ENCODE results near the gene OR4K1. TPM values are rescaled to one million over a fixed set of nuclear protein-coding genes. Genes with fewer than 3 reads are reported as not detected.

OR4K1 gene, protein sequence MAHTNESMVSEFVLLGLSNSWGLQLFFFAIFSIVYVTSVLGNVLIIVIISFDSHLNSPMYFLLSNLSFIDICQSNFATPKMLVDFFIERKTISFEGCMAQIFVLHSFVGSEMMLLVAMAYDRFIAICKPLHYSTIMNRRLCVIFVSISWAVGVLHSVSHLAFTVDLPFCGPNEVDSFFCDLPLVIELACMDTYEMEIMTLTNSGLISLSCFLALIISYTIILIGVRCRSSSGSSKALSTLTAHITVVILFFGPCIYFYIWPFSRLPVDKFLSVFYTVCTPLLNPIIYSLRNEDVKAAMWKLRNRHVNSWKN
- not detected for total RNA-seq

DNA sequence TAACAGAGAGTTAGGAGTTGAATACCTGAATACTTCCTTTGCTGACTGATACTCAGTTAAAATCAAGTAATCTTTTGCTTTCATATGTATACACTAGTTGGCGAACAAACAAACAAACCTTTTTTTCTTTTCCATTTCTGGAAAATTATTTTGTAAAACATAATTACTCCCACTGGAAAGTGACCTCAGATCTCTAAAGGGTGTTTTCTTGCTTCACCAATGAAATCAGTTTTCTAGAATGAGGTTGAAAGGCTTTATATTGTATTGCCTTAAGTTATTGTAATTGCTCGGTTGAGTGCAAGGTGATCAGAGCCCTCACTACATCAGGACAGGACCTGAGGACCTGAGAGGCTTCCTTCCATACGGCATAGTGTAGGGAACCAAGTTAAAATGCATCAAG, at the start of gene OR4K1:
OR4K1 (plus strand) TSS at position 301 of the 400 bp plus-strand sequence. CDS start 4,750 bp downstream, outside the sequence.
- H3K9me3 ChIP-seq: no peaks in the 10 kb centered on the region
- TF ChIP-seq, protein P1, sequence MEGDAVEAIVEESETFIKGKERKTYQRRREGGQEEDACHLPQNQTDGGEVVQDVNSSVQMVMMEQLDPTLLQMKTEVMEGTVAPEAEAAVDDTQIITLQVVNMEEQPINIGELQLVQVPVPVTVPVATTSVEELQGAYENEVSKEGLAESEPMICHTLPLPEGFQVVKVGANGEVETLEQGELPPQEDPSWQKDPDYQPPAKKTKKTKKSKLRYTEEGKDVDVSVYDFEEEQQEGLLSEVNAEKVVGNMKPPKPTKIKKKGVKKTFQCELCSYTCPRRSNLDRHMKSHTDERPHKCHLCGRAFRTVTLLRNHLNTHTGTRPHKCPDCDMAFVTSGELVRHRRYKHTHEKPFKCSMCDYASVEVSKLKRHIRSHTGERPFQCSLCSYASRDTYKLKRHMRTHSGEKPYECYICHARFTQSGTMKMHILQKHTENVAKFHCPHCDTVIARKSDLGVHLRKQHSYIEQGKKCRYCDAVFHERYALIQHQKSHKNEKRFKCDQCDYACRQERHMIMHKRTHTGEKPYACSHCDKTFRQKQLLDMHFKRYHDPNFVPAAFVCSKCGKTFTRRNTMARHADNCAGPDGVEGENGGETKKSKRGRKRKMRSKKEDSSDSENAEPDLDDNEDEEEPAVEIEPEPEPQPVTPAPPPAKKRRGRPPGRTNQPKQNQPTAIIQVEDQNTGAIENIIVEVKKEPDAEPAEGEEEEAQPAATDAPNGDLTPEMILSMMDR (IDR thresholded peaks at IDR 0.05): no peak
- DNase-seq (ENCODE audit: low spot score): no peak
- H3K4me3 ChIP-seq: no peak within 1 kb of the TSS
- H3K27me3 ChIP-seq: no peaks in the 10 kb centered on the region
- no peaks in the 10 kb centered on the region for H3K4me1 ChIP-seq
- no peak within 1 kb of the TSS for H3K27ac ChIP-seq
- H3K36me3 ChIP-seq: no peaks in the 10 kb centered on the region

DNA sequence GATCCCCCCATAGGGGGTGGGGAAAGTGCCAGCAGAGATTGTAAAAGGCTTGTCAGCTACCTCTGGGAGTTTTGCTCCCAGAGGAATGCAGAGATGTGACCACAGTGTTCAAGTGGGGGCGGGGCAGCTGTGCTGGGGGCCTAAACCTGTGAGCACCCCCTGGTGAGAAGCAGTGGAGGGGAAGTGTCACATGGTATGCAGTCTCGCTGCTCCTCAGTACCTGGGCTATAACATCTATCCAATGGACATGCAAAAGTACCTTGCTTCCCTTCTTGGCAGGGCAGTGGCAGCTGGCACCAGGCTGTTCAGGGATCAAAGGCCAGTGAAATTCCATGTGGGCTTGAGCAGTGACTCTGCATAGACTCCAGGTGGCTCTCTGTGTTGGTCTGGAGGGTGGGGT, 35.4 kb upstream of the OR4K1 start:
- Histone ChIP-seq H3K27me3 (no peaks in the 10 kb centered on the region), H3K27ac (no peak overlapping the region), H3K36me3 (no peaks in the 10 kb centered on the region), H3K4me3 (no peak overlapping the region), H3K9me3 (peaks cover 0 to 43% of the 10 kb centered on the region in 2 donors), H3K4me1 (no peaks in the 10 kb centered on the region)
- DNase-seq (ENCODE audit: low spot score): no peak
- TF ChIP-seq, protein P1 (IDR thresholded peaks at IDR 0.05): no peak

DNA sequence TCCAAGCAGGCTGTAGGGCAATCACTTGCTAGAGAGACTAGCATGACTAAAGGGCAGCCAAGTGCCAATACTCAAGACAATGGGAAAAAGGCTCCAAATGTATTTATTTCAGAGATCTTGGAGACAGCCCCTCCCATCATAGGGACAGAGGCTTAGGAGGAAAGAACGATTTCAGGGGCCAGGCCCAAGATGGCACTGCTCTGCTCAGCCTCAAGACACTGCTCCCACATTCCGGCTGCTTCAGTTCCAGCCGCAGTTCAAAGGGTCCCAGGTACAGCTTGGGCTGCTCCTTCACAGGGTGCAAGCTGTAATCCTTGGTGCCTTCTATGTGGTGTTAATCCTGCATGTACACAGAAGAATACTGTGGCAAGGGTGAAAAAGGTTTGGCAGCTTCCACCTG, 29.7 kb upstream of the OR4K1 start:
- H3K27ac ChIP-seq: no peak overlapping the region
- H3K4me3 ChIP-seq: no peak overlapping the region
- peaks cover 0 to 8% of the 10 kb centered on the region in 2 donors for H3K9me3 ChIP-seq
- TF ChIP-seq, protein P1 (IDR thresholded peaks at IDR 0.05): no peak
- no peaks in the 10 kb centered on the region for H3K27me3 ChIP-seq
- no peaks in the 10 kb centered on the region for H3K36me3 ChIP-seq
- H3K4me1 ChIP-seq: no peaks in the 10 kb centered on the region
- no peak for DNase-seq (ENCODE audit: low spot score)

DNA sequence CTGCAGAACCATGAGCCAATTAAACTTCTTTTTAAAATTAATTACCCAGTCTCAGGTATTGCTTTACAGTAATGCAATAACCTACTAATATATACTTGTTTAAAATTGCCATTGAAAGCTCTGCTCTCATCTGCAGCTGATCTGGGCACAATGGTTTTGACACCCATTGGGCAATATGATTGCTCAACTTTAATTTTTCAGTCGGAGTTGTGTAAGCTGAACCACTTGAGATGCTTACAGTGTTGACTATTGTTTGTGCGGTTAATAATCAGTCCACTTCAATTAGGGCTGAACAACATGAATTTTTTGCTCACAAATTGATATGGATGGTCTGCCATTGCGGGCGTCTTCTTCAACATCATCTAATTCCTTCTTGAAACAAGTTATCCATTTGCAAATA, 28.3 kb upstream of the OR4K1 start:
- TF ChIP-seq, protein P1 (IDR thresholded peaks at IDR 0.05): no peak
- no peak for DNase-seq (ENCODE audit: low spot score)
- H3K27me3 ChIP-seq: no peaks in the 10 kb centered on the region
- no peaks in the 10 kb centered on the region for H3K9me3 ChIP-seq
- no peak overlapping the region for H3K27ac ChIP-seq
- H3K36me3 ChIP-seq: no peaks in the 10 kb centered on the region
- no peaks in the 10 kb centered on the region for H3K4me1 ChIP-seq
- no peak overlapping the region for H3K4me3 ChIP-seq

DNA sequence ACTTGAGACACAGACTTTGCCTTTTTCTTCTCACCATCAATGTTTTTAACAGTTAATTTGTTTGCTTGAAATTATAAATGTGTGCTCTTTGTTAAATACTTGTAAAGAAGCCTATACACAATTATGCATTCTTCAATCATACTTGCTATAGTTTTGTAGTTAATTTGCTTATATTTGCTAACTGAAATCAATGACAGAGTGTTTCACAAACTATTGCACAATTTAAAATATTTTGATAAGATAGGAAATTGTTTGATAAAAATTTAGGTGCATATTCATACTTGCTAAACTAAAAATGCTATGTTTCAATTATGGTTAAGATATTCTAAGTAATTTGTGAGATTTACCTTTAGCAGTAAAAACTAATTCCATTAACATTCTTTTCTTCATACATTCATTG, 24.1 kb upstream of the OR4K1 start:
- TF ChIP-seq, protein P1 (IDR thresholded peaks at IDR 0.05): no peak
- H3K4me1 ChIP-seq: no peaks in the 10 kb centered on the region
- H3K27me3 ChIP-seq: no peaks in the 10 kb centered on the region
- no peak overlapping the region for H3K27ac ChIP-seq
- no peak overlapping the region for H3K4me3 ChIP-seq
- H3K9me3 ChIP-seq: no peaks in the 10 kb centered on the region
- no peaks in the 10 kb centered on the region for H3K36me3 ChIP-seq
- no peak for DNase-seq (ENCODE audit: low spot score)

DNA sequence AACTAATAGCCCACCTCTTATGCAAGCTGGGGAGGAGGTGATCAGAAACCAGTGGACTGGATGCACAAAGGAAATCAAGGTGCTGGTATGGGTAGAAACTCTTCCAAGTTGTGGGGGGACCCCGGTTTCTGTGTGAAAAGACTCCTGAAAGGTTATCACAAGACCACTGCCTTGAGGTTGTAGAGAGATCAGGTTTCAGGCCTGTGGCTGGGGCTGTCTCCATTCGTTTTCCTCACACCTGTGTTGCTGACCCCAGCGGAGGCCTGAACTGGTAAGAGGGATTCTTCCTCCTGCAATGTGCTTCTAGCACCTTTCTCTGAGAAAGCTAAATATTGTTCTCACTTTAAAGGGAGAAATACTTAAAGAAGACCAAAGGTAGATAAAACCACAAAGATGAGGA, 19.6 kb upstream of the OR4K1 start:
- Histone ChIP-seq H3K4me1 (no peaks in the 10 kb centered on the region), H3K4me3 (no peak overlapping the region), H3K27me3 (no peaks in the 10 kb centered on the region), H3K27ac (no peak overlapping the region), H3K9me3 (no peaks in the 10 kb centered on the region), H3K36me3 (no peaks in the 10 kb centered on the region)
- TF ChIP-seq, protein P1 (IDR thresholded peaks at IDR 0.05): no peak
- DNase-seq (ENCODE audit: low spot score): no peak
